ELF-1 (cell line): Measurements from ENCODE around the gene PA2G4.
"Not testable (repeated sequence)": the region's sequence is repeated elsewhere in the genome, so short reads cannot be mapped to it uniquely, and the experiment has no call there.

Source experiments
- DNase-seq: peaks from one replicate; pipeline ENCODE4 v3.0.0-alpha.2; 2016; ENCODE audit warnings: low read depth, low spot score

Gene PA2G4

DNA sequence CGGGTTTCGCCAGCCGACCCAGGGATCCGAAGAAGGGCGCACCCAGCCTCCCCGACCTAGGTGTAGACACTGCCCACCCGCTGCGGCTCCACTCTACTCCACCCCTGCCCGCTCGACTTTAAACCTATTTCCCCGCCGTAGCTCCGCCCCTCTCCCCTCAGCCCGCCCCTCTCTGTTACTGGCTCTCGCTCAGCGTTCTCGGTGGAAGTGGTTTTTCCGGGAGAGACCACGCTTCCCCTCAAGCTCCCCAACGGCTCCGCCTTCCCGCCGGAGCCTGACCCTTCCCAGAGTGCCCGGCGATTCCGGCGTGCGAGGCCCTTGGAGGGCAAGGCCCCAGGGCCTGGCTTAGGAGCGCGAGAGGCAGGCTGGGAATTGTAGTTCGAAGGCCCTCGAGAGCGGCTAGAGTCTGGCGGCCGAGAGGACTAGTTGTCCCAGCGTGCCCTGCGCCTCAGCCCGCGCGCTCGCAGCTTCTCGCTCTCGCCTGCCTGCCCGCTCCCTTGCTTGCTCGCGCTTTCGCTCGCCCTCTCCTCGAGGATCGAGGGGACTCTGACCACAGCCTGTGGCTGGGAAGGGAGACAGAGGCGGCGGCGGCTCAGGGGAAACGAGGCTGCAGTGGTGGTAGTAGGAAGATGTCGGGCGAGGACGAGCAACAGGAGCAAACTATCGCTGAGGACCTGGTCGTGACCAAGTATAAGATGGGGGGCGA lies at the start of gene PA2G4:
Gene PA2G4, plus strand, starts transcription at position 451 of the 706 bp plus-strand sequence. Its CDS starts 179 bp downstream, at position 630.
- DNase-seq = peak; percentile 99

DNA sequence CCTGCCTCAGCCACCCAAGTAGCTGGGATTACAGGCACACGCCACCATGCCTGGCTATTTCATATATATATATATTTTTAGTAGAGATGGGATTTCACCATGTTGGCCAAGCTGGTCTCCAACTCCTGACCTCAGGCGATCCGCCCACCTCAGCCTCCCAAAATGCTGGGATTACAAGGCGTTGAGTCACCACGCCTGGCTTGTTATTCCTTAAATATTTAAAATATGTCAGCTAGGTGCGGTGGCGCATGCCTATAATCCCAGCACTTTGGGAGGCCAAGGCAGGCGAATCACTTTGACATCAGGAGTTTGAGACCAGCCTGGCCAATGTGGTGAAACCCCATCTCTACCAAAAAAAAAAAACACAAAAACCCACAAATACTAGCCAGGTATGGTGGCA lies 44.4 kb upstream of the PA2G4 start:
- peak; percentile 40 for DNase-seq

- no peak for DNase-seq
These were observed 42.4 kb upstream of the PA2G4 start for GRCh38 chr12:56061982-56062381.

GRCh38 chr12:56062996-56063395 lies 41.4 kb upstream of the PA2G4 start:
- DNase-seq = no peak

DNA sequence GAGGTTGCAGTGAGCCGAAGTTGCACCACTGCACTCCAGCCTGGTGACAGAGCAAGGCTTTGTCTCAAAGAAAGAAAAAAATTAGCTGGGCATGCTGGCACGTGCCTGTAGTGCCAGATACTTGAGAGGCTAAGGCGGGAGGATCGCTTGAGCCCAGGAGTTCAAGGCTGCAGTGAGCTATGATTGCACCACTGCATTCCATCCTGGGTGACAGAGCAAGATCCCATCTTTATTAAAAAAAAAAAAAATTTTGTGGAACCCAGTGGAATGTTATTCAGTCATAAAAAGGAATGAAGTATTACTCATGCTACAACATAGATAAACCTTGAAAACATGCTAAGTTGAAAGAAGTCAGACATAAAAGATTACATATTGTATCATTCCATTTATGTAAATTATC lies 32.7 kb upstream of the PA2G4 start:
- no peak for DNase-seq

DNA sequence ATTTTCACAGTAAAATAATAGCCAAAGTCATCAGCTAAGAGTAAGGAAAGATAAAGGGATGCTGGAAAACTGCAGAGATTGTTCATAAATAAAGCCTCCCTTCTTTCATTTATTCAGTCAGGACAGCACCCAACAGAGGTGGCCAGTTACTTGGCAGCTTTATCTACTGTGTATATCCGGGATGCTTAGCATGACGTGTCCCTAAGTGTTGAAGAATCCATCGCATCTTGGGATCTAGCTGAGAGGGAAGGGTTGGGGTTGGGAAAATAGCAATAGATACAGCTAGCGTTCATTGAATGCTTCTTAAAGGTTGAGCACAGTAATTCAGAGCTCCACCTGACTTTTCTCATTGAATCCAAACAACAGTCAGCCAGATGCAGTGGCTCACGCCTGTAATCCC lies 30.0 kb upstream of the PA2G4 start:
- no peak for DNase-seq

GRCh38 chr12:56077966-56078365 lies 26.4 kb upstream of the PA2G4 start:
- DNase-seq = not testable (repeated sequence)

DNA sequence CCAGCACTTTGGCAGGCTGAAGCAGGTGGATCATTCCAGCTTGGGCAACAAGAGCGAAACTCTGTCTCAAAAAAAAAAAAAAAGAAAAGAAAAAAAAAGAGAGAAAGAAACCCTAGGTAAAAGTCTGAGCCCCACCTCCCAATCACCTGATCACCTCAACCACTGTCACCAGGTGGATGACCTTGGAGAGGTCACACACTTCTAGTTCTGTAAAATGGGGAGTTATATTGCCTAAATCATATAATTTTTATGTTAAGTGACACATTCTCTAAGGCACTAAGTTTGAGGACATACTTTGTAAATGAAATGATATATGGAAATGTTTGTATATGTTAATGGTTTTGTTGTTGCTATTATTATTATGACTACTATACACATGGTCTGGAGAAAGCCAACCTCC lies 25.9 kb upstream of the PA2G4 start:
- DNase-seq = no peak

DNA sequence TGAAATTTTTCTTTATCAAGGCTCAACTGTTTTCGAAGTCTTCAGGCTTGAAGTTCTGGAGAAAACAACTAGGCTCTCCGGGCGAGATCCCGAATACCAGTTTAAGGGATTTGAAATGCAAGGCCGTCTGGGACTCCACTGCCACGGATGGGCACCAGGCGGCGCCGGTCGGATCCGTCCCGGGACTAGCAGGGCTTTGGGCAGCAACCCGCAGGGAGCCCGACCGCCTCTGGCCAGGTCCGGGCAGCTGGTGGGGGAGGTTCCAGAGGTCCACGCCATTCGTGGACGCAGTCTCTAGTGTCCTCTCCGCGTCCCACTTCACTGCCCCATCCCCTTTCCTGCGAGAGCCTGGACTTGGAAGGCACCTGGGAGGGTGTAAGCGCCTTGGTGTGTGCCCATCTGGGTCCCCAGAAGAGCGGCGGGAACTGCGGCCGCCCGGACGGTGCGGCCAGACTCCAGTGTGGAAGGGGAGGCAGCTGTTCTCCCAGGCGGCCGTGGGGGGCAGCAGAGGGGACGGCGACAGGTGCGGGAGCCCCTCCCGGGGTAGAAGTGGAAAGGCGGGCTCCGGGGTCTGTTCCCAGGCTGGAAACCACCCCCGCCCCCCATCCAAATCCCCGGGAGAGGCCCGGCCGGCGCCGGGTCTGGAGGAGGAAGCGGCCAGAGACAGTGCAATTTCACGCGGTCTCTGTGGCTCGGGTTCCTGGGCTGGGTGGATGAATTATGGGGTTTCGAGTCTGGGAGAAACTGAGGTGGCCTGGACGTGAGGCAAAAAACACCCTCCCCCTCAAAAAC lies 25.2 kb upstream of the PA2G4 start:
- peak; percentile 95 for DNase-seq

DNA sequence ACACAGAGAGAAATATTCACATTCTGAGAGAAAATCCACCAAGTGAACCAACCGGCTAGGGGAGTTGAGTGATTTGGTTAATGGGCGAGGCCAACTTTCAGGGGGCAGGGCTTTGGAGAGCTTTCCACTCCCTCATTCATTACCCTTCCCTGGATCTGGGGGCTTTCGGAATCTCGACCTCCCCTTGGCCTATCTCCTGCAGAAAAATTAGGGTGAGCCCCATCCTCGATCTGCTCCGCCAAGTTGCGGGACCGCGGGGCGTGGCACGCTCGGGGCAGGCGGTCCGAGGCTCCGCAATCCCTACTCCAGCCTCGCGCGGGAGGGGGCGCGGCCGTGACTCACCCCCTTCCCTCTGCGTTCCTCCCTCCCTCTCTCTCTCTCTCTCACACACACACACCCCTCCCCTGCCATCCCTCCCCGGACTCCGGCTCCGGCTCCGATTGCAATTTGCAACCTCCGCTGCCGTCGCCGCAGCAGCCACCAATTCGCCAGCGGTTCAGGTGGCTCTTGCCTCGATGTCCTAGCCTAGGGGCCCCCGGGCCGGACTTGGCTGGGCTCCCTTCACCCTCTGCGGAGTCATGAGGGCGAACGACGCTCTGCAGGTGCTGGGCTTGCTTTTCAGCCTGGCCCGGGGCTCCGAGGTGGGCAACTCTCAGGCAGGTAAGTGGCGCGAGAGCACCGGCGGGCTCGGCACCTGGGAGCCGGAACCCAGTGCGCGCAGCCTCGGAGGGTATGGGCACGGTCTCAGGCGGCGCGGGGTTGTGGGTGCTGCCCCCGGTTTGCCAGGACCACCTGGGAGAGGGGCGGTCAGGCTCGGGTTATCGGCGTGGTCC lies 24.4 kb upstream of the PA2G4 start, which contains the start of gene ERBB3:
Gene ERBB3, plus strand, starts transcription at position 443 of the 833 bp plus-strand sequence. Its CDS starts 136 bp downstream, at position 579.
- peak; percentile 91 for DNase-seq

DNA sequence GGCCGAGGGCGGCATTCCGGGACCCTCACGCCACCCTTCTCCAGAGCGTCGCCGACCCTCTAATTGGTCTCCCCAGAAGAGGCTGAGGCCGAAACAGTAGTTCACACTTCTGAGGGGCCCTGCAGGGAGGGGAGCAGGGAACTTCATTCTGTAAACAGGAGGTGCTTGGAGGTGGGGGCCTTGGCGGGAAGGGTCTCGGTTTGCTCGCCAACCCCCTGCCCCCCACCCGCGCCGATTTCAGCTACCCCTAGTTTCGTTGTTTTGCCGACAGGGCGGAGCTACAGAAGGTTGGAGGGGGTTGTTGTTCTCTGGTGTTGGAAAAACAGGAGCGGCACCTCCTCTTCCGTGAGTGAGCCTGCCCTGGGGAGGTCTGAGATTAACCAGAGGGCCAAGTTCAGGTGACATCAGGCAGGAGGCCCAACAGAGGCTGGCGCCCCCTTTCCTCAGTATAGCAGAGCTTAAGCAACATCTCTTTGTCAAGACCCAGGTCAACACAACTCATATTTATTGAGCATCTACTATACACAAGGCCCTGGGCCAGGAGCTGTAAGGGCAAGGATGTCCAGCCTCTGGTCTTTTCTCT lies 23.7 kb upstream of the PA2G4 start:
- DNase-seq = peak; percentile 58

DNA sequence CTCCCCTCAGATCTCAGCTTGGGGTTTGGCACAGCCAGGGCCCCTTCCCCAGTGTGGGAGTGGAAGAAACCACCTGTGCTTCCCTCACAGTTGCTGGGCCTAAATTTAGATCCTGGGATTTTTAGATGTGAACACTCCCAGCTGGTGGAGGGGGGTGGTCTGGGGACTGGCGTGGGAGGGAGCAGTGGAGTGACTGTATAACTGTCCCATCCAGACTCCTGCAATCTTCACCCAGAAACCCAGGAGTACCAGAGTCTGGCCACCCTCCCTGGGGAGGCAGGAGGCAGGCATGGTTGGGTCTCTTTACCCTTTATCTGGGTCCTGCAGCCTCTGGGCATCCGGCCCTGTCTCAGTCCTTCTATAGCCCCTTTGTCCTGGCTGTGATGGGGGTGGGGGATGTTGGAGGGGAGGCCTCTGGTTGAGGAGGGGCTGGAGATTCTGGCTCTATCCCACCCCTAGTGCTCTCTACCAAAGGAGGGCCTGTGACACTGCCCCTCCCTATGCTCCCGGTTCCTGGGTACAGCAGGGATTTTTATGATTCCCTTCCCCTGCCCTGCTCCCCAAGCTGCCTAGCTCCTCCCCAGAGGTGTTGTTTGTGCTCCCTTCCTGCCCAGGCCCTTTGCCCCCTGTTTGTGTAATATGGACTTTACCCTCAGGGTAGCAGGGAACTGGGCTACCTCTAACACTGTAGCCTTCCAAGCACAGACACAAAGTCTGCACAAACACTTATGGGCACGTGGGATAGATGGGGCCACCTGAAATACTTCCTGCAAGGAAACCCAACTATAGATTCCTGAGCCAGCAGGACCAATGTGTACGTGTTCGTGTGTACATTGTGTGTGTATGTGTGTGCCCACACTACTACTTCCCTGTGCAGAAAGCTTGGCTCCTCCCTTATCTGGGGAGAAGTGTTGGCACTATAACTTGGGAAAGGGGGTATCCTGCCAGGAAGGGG lies 22.7 kb upstream of the PA2G4 start:
- peak; percentile 29 for DNase-seq

DNA sequence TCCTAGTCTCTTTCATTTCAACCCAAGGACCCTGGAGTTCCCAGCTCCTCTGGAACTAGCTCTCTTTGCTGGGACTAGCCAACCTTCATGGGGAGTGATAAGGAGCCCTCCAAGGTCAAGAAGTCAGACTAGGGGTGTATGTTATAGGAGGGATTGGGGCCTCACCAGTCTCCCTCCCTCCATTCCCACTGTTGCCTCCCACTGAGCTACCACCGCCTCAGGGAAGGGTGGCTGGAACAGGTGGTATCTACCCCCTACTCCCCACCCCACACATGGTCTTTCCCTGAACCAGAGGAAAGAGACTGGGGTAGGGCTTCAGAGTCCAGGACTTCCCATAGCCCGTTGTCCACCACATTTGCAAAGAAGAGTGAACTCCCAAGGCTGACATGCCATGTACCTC lies 22.0 kb upstream of the PA2G4 start:
- no peak for DNase-seq

DNA sequence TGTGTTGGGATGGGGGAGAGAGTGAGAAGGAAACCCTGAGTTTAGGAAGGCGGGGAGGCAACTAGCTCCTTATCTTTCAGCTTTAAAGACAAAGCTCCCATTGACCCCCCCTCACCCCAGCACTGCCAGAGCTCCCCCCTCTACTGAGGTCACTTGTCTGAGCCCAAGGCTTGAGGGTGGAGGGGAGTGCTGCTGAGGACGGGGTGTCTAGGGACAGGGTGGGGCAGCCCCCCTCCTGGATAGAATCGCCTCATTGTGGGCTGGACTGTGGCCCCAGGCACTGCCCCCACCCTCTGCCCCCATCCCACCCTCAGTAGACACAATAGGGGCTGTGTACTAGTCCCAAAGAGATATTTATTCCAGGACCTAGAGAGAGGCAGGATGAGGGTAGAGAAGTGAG lies 21.4 kb upstream of the PA2G4 start:
- no peak for DNase-seq

DNA sequence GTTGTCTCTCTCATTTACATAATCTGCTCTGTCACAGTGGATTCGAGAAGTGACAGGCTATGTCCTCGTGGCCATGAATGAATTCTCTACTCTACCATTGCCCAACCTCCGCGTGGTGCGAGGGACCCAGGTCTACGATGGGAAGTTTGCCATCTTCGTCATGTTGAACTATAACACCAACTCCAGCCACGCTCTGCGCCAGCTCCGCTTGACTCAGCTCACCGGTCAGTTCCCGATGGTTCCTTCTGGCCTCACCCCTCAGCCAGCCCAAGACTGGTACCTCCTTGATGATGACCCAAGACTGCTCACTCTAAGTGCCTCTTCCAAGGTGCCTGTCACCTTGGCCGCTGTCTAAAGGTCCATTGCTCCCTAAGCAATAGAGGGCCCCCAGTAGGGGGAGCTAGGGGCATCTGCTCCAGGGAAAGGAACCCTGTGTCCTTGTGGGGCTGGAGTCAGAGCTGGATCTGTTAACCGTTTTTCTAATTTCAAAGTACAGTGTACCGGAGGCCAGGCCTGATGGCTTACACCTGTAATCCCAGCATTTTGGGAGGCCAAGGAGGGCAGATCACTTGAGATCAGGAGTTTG lies 19.3 kb upstream of the PA2G4 start:
- peak; percentile 57 for DNase-seq

- peak; percentile 74 for DNase-seq
These were observed 18.3 kb upstream of the PA2G4 start for GRCh38 chr12:56086096-56086495.

DNA sequence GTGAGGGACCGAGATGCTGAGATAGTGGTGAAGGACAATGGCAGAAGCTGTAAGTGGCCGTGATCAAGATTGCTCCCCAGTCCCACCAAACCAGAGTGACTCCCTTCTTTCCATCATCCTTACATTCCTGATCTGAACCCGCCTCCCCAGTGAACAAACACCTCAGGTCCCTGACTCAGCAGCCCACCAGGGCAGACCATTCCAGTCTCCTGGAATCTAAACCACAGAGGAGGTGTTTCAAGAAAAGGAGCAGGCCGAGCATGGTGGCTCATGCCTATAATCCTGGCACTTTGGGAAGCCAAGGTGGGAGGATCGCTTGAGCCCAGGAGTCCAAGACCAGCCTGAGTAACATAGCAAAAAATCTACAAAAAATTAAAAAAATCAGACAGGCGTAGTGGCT lies 17.8 kb upstream of the PA2G4 start:
- peak; percentile 41 for DNase-seq

DNA sequence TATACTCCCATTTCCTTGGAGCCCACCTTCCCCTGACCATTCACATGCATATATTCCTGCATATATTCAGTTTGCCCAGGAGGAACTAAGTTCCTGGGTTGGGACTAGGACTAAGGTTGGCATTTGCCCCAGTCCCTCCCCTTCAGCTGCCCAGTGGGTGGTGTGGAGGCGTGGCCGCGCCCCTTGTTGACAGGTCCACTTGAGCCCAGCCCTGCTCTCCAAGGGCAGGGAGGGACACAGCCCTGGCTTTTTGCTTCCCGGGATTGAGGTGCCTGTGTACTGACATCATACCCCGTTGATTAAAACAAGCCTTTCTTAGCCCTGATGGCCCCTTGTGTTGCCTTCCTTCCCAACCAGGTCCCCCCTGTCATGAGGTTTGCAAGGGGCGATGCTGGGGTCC lies 17.1 kb upstream of the PA2G4 start:
- no peak for DNase-seq

GRCh38 chr12:56097738-56098137 lies 6.6 kb upstream of the PA2G4 start:
- DNase-seq = no peak

- no peak for DNase-seq
These were observed 5.8 kb upstream of the PA2G4 start for GRCh38 chr12:56098592-56098991.
